CD4-positive, alpha-beta T cell (primary cell): ENCODE measurements around the gene NOS1AP. TPM values are rescaled to one million over a fixed set of nuclear protein-coding genes. Genes with fewer than 3 reads are reported as not detected.

Source experiments
- ATAC-seq: fragments of 200-7000 bp; cut with Tn5 transposase; one replicate; pipeline ENCODE4 v1.10.0; 2022; ENCODE audit warnings: mild to moderate bottlenecking; ENCODE audit not compliant: poor library complexity
- CTCF ChIA-PET: fragments of 350-600 bp; sonication (Branson Sonifier 250); formaldehyde crosslinking; loops from one replicate; lab custom pipeline; 2021; ENCODE audit warnings: antibody characterized with exemption, inconsistent platforms; lab: Charles Lee
- POLR2A ChIA-PET: fragments of 350-600 bp; sonication (Branson Sonifier 250); formaldehyde crosslinking; loops from one replicate; lab custom pipeline; 2021; ENCODE audit warnings: antibody characterized with exemption, inconsistent platforms; lab: Charles Lee
- DNase-seq, 14 experiments: peaks; one replicate each; pipeline ENCODE4 v3.0.0-alpha.2; 2013 to 2020; ENCODE audit warnings: mixed read lengths in 2 of 14
- H3K27ac ChIP-seq, 2 donors: one replicate each; pipeline versions ENCODE4 v1.5.1 to v1.7.0; 2013; ENCODE audit warnings: low read length in 2 of 2, low read depth in 1 of 2, mild to moderate bottlenecking in 1 of 2
- H3K27me3 ChIP-seq, 2 experiments: 1 replicate in 1 of 2; 2 replicates in 1 of 2; pipeline versions ENCODE4 v1.6.1 to v1.7.0; 2013; ENCODE audit warnings: low read length in 2 of 2, control low read depth in 1 of 2, mild to moderate bottlenecking in 1 of 2, moderate library complexity in 1 of 2; ENCODE audit not compliant: insufficient read depth in 2 of 2, control insufficient read depth in 1 of 2
- H3K36me3 ChIP-seq: one replicate; pipeline ENCODE4 v1.6.1; 2013; ENCODE audit warnings: low read length, control low read depth; ENCODE audit not compliant: insufficient read depth
- H3K4me1 ChIP-seq: one replicate; pipeline ENCODE4 v1.6.1; 2013; ENCODE audit warnings: low read length, control low read depth; ENCODE audit not compliant: insufficient read depth
- H3K4me3 ChIP-seq: one replicate; pipeline ENCODE4 v1.5.1; 2013; ENCODE audit warnings: mild to moderate bottlenecking, low read length, moderate library complexity
- H3K9me3 ChIP-seq, 2 experiments: 1 replicate in 1 of 2; 2 replicates in 1 of 2; pipeline versions ENCODE4 v1.6.1 to v1.7.0; 2013; ENCODE audit warnings: low read length in 2 of 2, mild to moderate bottlenecking in 2 of 2, control low read depth in 1 of 2, moderate library complexity in 1 of 2; ENCODE audit not compliant: control insufficient read depth in 1 of 2, insufficient read depth in 1 of 2
- H3K27ac Mint-ChIP-seq: one replicate; pipeline ENCODE4 v1.8.0; 2020; ENCODE audit warnings: mixed read lengths
- H3K27me3 Mint-ChIP-seq: one replicate; pipeline ENCODE4 v1.8.0; 2021; ENCODE audit warnings: mixed read lengths
- H3K36me3 Mint-ChIP-seq: one replicate; pipeline ENCODE4 v1.8.0; 2021; ENCODE audit warnings: low read depth, mixed read lengths
- H3K4me1 Mint-ChIP-seq: one replicate; pipeline ENCODE4 v1.8.0; 2021; ENCODE audit warnings: low read depth, mixed read lengths
- H3K4me3 Mint-ChIP-seq: one replicate; pipeline ENCODE4 v1.8.0; 2020; ENCODE audit warnings: mild to moderate bottlenecking, mixed read lengths
- H3K9me3 Mint-ChIP-seq: one replicate; pipeline ENCODE4 v1.8.0; 2020; ENCODE audit warnings: mixed read lengths
- CTCF ChIP-seq: fragments of 200-600 bp; IDR thresholded peaks from one replicate; pipeline ENCODE4 v1.8.0; 2022; ENCODE audit warnings: antibody characterized with exemption, mild to moderate bottlenecking
- intact Hi-C, 2 experiments: fragments of 100-400 bp; cut with DNase I in 1 of 2; cut with micrococcal nuclease in 1 of 2; formaldehyde crosslinking; loops; one replicate each; pipeline versions ENCODE4 v1.15.1 to v1.9.0; 2023 to 2025; cut with DNase I, micrococcal nuclease
- total RNA-seq, 174 experiments: library from RNA in 2 of 174; stranded (reverse) in 2 of 174; gene quantifications; one replicate each; pipeline ENCODE4 v1.2.3 and lab custom pipeline; 2021 to 2026

The NOS1AP gene
- total RNA-seq, 2 experiments from 2014 or later, result not detected

- CTCF ChIA-PET, result no interaction called here
- ATAC-seq, result no peak
Observed at GRCh38 chr1:162303004-162303344, 233.5 kb downstream of the NOS1AP start.

GRCh38 chr1:162304736-162305135 lies 235.2 kb downstream of the NOS1AP start:
- POLR2A ChIA-PET, result no interaction called here

More at GRCh38 chr1:162303004-162303344, 233.5 kb downstream of the NOS1AP start:
- Mint-ChIP-seq H3K4me3 (no peak overlapping the region), H3K9me3 (peaks cover 2% of the 10 kb centered on the region), H3K36me3 (no peaks in the 10 kb centered on the region), H3K27ac (no peak overlapping the region), H3K27me3 (peaks cover 34% of the 10 kb centered on the region), H3K4me1 (no peaks in the 10 kb centered on the region)
- POLR2A ChIA-PET, result no interaction called here
- DNase-seq, result no peak
- intact Hi-C loops, result no loop called here
- no peak for TF ChIP-seq CTCF
- H3K4me3 ChIP-seq, result no peak overlapping the region
- no peaks in the 10 kb centered on the region for H3K36me3 ChIP-seq
- no peaks in the 10 kb centered on the region for H3K4me1 ChIP-seq
- H3K27ac ChIP-seq, result no peak overlapping the region
- H3K9me3 ChIP-seq, result peaks cover 8 to 9% of the 10 kb centered on the region in 2 experiments
- peaks cover 2 to 18% of the 10 kb centered on the region in 2 experiments for H3K27me3 ChIP-seq

GRCh38 chr1:162305969-162306368 lies 236.5 kb downstream of the NOS1AP start:
- H3K9me3 ChIP-seq, result peaks cover 5 to 18% of the 10 kb centered on the region in 2 experiments
- H3K4me3 ChIP-seq, result no peak overlapping the region
- H3K4me1 Mint-ChIP-seq, result no peaks in the 10 kb centered on the region
- H3K36me3 ChIP-seq, result no peaks in the 10 kb centered on the region
- H3K27ac Mint-ChIP-seq, result no peak overlapping the region
- H3K4me1 ChIP-seq, result no peaks in the 10 kb centered on the region
- no peak overlapping the region for H3K27ac ChIP-seq
- peaks cover 9% of the 10 kb centered on the region for H3K9me3 Mint-ChIP-seq
- ChIA-PET CTCF (no interaction called here), POLR2A (no interaction called here)
- no peak for TF ChIP-seq CTCF
- no peak overlapping the region for H3K4me3 Mint-ChIP-seq
- H3K36me3 Mint-ChIP-seq, result no peaks in the 10 kb centered on the region
- peaks cover 28% of the 10 kb centered on the region for H3K27me3 Mint-ChIP-seq
- intact Hi-C loops, result no loop called here
- DNase-seq (no peak), ATAC-seq (no peak)
- peaks cover 2 to 9% of the 10 kb centered on the region in 2 experiments for H3K27me3 ChIP-seq

More at GRCh38 chr1:162304736-162305135, 235.2 kb downstream of the NOS1AP start:
- Mint-ChIP-seq H3K36me3 (no peaks in the 10 kb centered on the region), H3K4me1 (no peaks in the 10 kb centered on the region), H3K9me3 (peaks cover 9% of the 10 kb centered on the region), H3K4me3 (no peak overlapping the region), H3K27me3 (peaks cover 27% of the 10 kb centered on the region), H3K27ac (no peak overlapping the region)
- peaks cover 2 to 15% of the 10 kb centered on the region in 2 experiments for H3K27me3 ChIP-seq
- intact Hi-C loops, result no loop called here
- TF ChIP-seq CTCF, result no peak
- peaks cover 5 to 18% of the 10 kb centered on the region in 2 experiments for H3K9me3 ChIP-seq
- no peak overlapping the region for H3K4me3 ChIP-seq
- no peak overlapping the region for H3K27ac ChIP-seq
- H3K36me3 ChIP-seq, result no peaks in the 10 kb centered on the region
- DNase-seq (no peak), ATAC-seq (no peak)
- H3K4me1 ChIP-seq, result no peaks in the 10 kb centered on the region
- CTCF ChIA-PET, result no interaction called here
